GM13976 (cell line): Measurements from ENCODE around the gene FBXO7.

Experiments used
- DNase-seq: peaks from one replicate; pipeline ENCODE4 v3.0.0; 2012; ENCODE audit warnings: low spot score
- CTCF ChIP-seq: IDR thresholded peaks from 2 replicates; pipeline ENCODE4 v1.5.1; 2012; ENCODE audit warnings: borderline replicate concordance, mild to moderate bottlenecking; ENCODE audit not compliant: insufficient read depth; ENCODE audit errors: extremely low read depth, missing control alignments, control extremely low read depth
- in situ Hi-C: fragments of 300-500 bp; cut with MboI; formaldehyde crosslinking; loops from one replicate; pipeline ENCODE4 v1.12.0; 2022; ENCODE audit warnings: low sequenced_read_pairs, mixed read lengths, inconsistent platforms; ENCODE audit not compliant: unreplicated experiment

FBXO7 gene

GRCh38 chr22:32486656-32487390 lies 12.2 kb downstream of the FBXO7 start:
- DNase-seq, result no peak
- no peak for TF ChIP-seq CTCF
- in situ Hi-C loops, result no loop called here

GRCh38 chr22:32487461-32487860 lies 12.8 kb downstream of the FBXO7 start:
- DNase-seq, result no peak
- TF ChIP-seq CTCF, result no peak
- in situ Hi-C loops, result no loop called here

GRCh38 chr22:32489377-32489776 lies 14.8 kb downstream of the FBXO7 start:
- no peak for DNase-seq
- TF ChIP-seq CTCF, result no peak

GRCh38 chr22:32490279-32490678 lies 15.7 kb downstream of the FBXO7 start:
- in situ Hi-C loops, result no loop called here
- no peak for DNase-seq
- no peak for TF ChIP-seq CTCF

More at GRCh38 chr22:32489377-32489776, 14.8 kb downstream of the FBXO7 start:
- in situ Hi-C loops, result no loop called here

GRCh38 chr22:32492111-32492510 lies 17.5 kb downstream of the FBXO7 start:
- TF ChIP-seq CTCF, result no peak
- DNase-seq, result no peak
- in situ Hi-C loops, result no loop called here

- DNase-seq, result no peak
- no peak for TF ChIP-seq CTCF
- in situ Hi-C loops, result no loop called here
Observed at GRCh38 chr22:32493551-32493950, 18.9 kb downstream of the FBXO7 start.
